SK-N-SH (cell line): ENCODE data around the gene FEZF1. TPM values are rescaled to one million over a fixed set of nuclear protein-coding genes. Genes with fewer than 3 reads are reported as not detected.

ENCODE experiments used
- CTCF ChIA-PET: fragments of 300-600, 350-600 bp; formaldehyde crosslinking; extraction: SDS; loops from one replicate; lab custom pipeline; 2021; lab: Yijun Ruan, JAX
- POLR2A ChIA-PET: fragments of 350-600 bp; sonication (Branson Sonifier 250); formaldehyde crosslinking; extraction: SDS; loops from one replicate; lab custom pipeline; 2020; ENCODE audit warnings: antibody characterized with exemption, inconsistent platforms; lab: Yijun Ruan, JAX
- DNase-seq: peaks from one replicate; pipeline ENCODE4 v3.0.0; 2012
- H2AFZ ChIP-seq: fragments of 200-600 bp; sonication (generic); 2 replicates; pipeline ENCODE4 v1.8.1; 2016; ENCODE audit warnings: antibody characterized with exemption, mild to moderate bottlenecking, low read depth
- H3F3A ChIP-seq: fragments of 200-600 bp; sonication (generic); replicated peaks from 2 replicates; pipeline ENCODE3; 2016; ENCODE audit warnings: antibody characterized with exemption, mild to moderate bottlenecking; ENCODE audit not compliant: insufficient read depth
- H3K27ac ChIP-seq, 2 experiments: fragments of 200-500 bp in 1 of 2; fragments of 200-600 bp in 1 of 2; sonication (Bioruptor generic) in 1 of 2; sonication (generic), shearing (Covaris generic) in 1 of 2; 2 replicates each; pipeline versions ENCODE4 v1.5.1 to v1.6.1; 2014 to 2016; ENCODE audit warnings: low read depth in 2 of 2, inconsistent platforms in 1 of 2, low read length in 1 of 2, mild to moderate bottlenecking in 1 of 2, mixed read lengths in 1 of 2
- H3K27me3 ChIP-seq: fragments of 200-600 bp; sonication (generic), shearing (Covaris generic); 2 replicates; pipeline ENCODE4 v1.6.1; 2016; ENCODE audit warnings: mixed run types; ENCODE audit not compliant: insufficient read depth
- H3K36me3 ChIP-seq, 2 experiments: fragments of 200-500 bp in 1 of 2; fragments of 200-600 bp in 1 of 2; sonication (Bioruptor generic) in 1 of 2; sonication (generic) in 1 of 2; replicated peaks in 1 of 2; 2 replicates each; pipeline versions ENCODE3 to v1.5.1; 2014 to 2016; ENCODE audit warnings: low read length in 1 of 2, mild to moderate bottlenecking in 1 of 2; ENCODE audit not compliant: insufficient read depth in 2 of 2, control insufficient read depth in 1 of 2
- H3K4me1 ChIP-seq, 2 experiments: fragments of 200-500 bp in 1 of 2; fragments of 200-600 bp in 1 of 2; sonication (Bioruptor generic) in 1 of 2; sonication (generic), shearing (Covaris generic) in 1 of 2; 2 replicates each; pipeline versions ENCODE4 v1.5.1 to v1.6.1; 2014 to 2016; ENCODE audit warnings: low read depth in 1 of 2, low read length in 1 of 2, mixed run types in 1 of 2; ENCODE audit not compliant: insufficient read depth in 2 of 2, control insufficient read depth in 1 of 2
- H3K4me2 ChIP-seq: fragments of 200-600 bp; sonication (generic), shearing (Covaris generic); 2 replicates; pipeline ENCODE4 v1.6.1; 2017; ENCODE audit warnings: mixed run types
- H3K4me3 ChIP-seq, 2 experiments: fragments of 200-500 bp in 1 of 2; fragments of 200-600 bp in 1 of 2; sonication (Bioruptor generic) in 1 of 2; sonication (generic), shearing (Covaris generic) in 1 of 2; 2 replicates each; pipeline versions ENCODE4 v1.5.1 to v1.8.1; 2014 to 2016; ENCODE audit warnings: low read depth in 2 of 2, inconsistent platforms in 1 of 2, low read length in 1 of 2, mild to moderate bottlenecking in 1 of 2, mixed read lengths in 1 of 2, moderate library complexity in 1 of 2
- H3K79me2 ChIP-seq: fragments of 200-600 bp; sonication (generic); 2 replicates; pipeline ENCODE4 v1.8.1; 2017; ENCODE audit warnings: mild to moderate bottlenecking; ENCODE audit not compliant: insufficient read depth
- H3K9ac ChIP-seq: fragments of 200-600 bp; sonication (generic); 2 replicates; pipeline ENCODE4 v1.6.1; 2017; ENCODE audit warnings: mixed run types
- H3K9me2 ChIP-seq: fragments of 200-600 bp; sonication (generic); 2 replicates; pipeline ENCODE4 v1.6.1; 2017; ENCODE audit warnings: mixed run types
- H3K9me3 ChIP-seq: fragments of 200-600 bp; sonication (generic); 2 replicates; pipeline ENCODE4 v1.6.1; 2017; ENCODE audit warnings: mixed run types, mild to moderate bottlenecking, moderate library complexity
- H4K20me1 ChIP-seq: fragments of 200-600 bp; sonication (generic); 2 replicates; pipeline ENCODE4 v1.6.1; 2017; ENCODE audit warnings: mild to moderate bottlenecking, mixed run types; ENCODE audit not compliant: insufficient read depth
- CHD2 ChIP-seq: fragments of 150-350 bp; IDR thresholded peaks from 2 replicates; pipeline ENCODE4 v1.6.1; 2018; ENCODE audit warnings: low read length; ENCODE audit not compliant: partially characterized antibody
- CTCF ChIP-seq: fragments of 200-600 bp; sonication (generic); IDR thresholded peaks from 2 replicates; pipeline ENCODE4 v1.6.1; 2017; ENCODE audit warnings: antibody characterized with exemption, mild to moderate bottlenecking, moderate library complexity
- ELF1 ChIP-seq: IDR thresholded peaks from 2 replicates; pipeline ENCODE4 v1.4.0; 2012
- EP300 ChIP-seq, 2 experiments: IDR thresholded peaks; 2 replicates each; pipeline versions ENCODE4 v1.4.0 to v1.6.1; 2012; ENCODE audit warnings: borderline replicate concordance in 1 of 2, low read depth in 1 of 2, low read length in 1 of 2
- EZH2phosphoT487 ChIP-seq: fragments of 200-600 bp; sonication (generic); IDR thresholded peaks from 2 replicates; pipeline ENCODE4 v1.6.1; 2017; ENCODE audit warnings: low read depth, mixed run types, mild to moderate bottlenecking, antibody characterized with exemption, moderate library complexity, borderline replicate concordance
- FOSL2 ChIP-seq: IDR thresholded peaks from 2 replicates; pipeline ENCODE4 v1.4.0; 2012; ENCODE audit warnings: low read depth, mild to moderate bottlenecking, moderate library complexity, borderline replicate concordance
- GABPA ChIP-seq: IDR thresholded peaks from 2 replicates; pipeline ENCODE4 v1.4.0; 2012; ENCODE audit warnings: low read depth, mild to moderate bottlenecking
- MXI1 ChIP-seq: IDR thresholded peaks from 2 replicates; pipeline ENCODE4 v1.6.1; 2012; ENCODE audit warnings: mild to moderate bottlenecking, low read depth, low read length, improper control_type of control experiment
- NFIC ChIP-seq: IDR thresholded peaks from 2 replicates; pipeline ENCODE4 v1.4.0; 2012; ENCODE audit warnings: borderline replicate concordance
- NRF1 ChIP-seq: IDR thresholded peaks from 2 replicates; pipeline ENCODE4 v1.6.1; 2012; ENCODE audit warnings: low read depth, mild to moderate bottlenecking, low read length
- POLR2AphosphoS5 ChIP-seq: IDR thresholded peaks from 2 replicates; pipeline ENCODE4 v1.6.1; 2012; ENCODE audit warnings: low read depth, low read length
- RXRA ChIP-seq: IDR thresholded peaks from 2 replicates; pipeline ENCODE4 v1.4.0; 2012; ENCODE audit warnings: low read depth, mild to moderate bottlenecking, borderline replicate concordance
- SIN3A ChIP-seq: IDR thresholded peaks from 2 replicates; pipeline ENCODE4 v1.6.1; 2012; ENCODE audit warnings: low read depth, mild to moderate bottlenecking, low read length, moderate library complexity, borderline replicate concordance
- SMC3 ChIP-seq: IDR thresholded peaks from 2 replicates; pipeline ENCODE4 v1.6.1; 2012; ENCODE audit warnings: low read depth, low read length, improper control_type of control experiment
- TEAD4 ChIP-seq: IDR thresholded peaks from 2 replicates; pipeline ENCODE4 v1.4.0; 2012; ENCODE audit warnings: mild to moderate bottlenecking, borderline replicate concordance; ENCODE audit not compliant: insufficient read depth
- WGBS: methylation state at CpG from one replicate; pipeline ENCODE4 v1.1.6; 2017; ENCODE audit warnings: low lambda C conversion rate; 5-methylcytosine and 5-hydroxymethylcytosine counted together
- polyA plus RNA-seq, 3 experiments: library from polyadenylated mRNA; depleted of rRNA; stranded (reverse); fragments of >200 nt; gene quantifications; 2 replicates each; pipeline ENCODE4 v1.2.3, GENCODE V29; 2012
- TF ChIP-seq, protein P1 (sequence below): IDR thresholded peaks from 2 replicates; pipeline ENCODE4 v1.4.0; 2012; ENCODE audit warnings: low read depth, borderline replicate concordance
- TF ChIP-seq, protein P2 (sequence below): IDR thresholded peaks from 2 replicates; pipeline ENCODE4; 2012

The FEZF1 gene
- polyA plus RNA-seq, 1 of the 3 experiments (the other 2 are of a cell fraction): not detected

DNA sequence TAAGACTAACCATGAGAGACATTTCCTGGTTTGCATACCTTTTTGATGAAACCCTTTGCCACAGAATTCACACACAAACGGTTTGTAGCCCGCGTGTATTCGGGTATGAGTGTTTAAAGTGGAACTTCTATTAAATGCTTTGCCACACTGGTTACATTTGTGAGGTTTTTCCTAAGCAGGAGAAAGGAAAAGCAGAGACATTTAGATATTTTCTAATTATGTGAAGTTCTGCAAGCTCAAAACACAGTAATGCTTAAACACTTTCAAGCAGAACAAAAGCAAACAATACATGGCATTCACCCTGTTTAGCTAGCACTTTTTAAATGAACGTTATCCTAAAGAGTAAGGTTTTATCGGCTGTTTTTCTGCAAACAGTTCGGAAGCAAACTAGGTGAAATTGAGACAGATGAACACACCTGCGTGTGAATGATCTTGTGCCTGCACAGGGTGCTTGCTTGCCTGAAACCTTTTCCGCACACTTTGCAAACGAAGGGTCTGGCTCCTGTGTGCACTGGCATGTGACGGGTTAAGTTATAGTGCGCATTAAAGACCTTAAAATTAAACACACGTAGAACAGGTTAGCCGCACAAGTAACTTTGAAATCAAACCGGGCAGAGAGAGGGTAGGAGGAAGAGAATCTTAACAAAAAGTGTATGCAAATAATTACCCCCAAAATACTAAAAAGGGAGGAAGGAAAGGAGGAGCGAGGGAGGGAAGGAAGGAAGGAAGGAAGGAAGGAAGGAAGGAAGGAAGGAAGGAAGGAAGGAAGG, 1.6 kb downstream of the FEZF1 start:
- CTCF ChIA-PET: no interaction called here

GRCh38 chr7:122301858-122302760, 2.4 kb downstream of the FEZF1 start:
- no peak for TF ChIP-seq NFIC
- TF ChIP-seq, protein P1, sequence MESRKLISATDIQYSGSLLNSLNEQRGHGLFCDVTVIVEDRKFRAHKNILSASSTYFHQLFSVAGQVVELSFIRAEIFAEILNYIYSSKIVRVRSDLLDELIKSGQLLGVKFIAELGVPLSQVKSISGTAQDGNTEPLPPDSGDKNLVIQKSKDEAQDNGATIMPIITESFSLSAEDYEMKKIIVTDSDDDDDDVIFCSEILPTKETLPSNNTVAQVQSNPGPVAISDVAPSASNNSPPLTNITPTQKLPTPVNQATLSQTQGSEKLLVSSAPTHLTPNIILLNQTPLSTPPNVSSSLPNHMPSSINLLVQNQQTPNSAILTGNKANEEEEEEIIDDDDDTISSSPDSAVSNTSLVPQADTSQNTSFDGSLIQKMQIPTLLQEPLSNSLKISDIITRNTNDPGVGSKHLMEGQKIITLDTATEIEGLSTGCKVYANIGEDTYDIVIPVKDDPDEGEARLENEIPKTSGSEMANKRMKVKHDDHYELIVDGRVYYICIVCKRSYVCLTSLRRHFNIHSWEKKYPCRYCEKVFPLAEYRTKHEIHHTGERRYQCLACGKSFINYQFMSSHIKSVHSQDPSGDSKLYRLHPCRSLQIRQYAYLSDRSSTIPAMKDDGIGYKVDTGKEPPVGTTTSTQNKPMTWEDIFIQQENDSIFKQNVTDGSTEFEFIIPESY: no peak
- TF ChIP-seq SMC3: no peak
- no peak for TF ChIP-seq CHD2
- no peak for TF ChIP-seq ELF1
- no peak for TF ChIP-seq POLR2AphosphoS5
- TF ChIP-seq RXRA: no peak
- no peak for TF ChIP-seq TEAD4
- no peak for TF ChIP-seq CTCF
- TF ChIP-seq SIN3A: no peak
- no peak for TF ChIP-seq EP300 (IDR thresholded peaks at IDR 0.05; ENCODE audit: borderline replicate concordance in 1 of 2, low read depth in 1 of 2, low read length in 1 of 2)
- POLR2A ChIA-PET: no interaction called here
- H3K9me3 ChIP-seq: no peaks in the 10 kb centered on the region
- CTCF ChIA-PET: no interaction called here
- no peak overlapping the region for H2AFZ ChIP-seq
- H3K9me2 ChIP-seq: no peaks in the 10 kb centered on the region
- no peaks in the 10 kb centered on the region for H4K20me1 ChIP-seq
- 2% methylated on average over 17 of the region's 35 CpGs for WGBS
- no peak overlapping the region for H3K9ac ChIP-seq
- peak; percentile 39 for DNase-seq
- no peaks in the 10 kb centered on the region for H3F3A ChIP-seq
- no peak overlapping the region for H3K27ac ChIP-seq
- H3K27me3 ChIP-seq: peaks cover 82% of the 10 kb centered on the region
- no peaks in the 10 kb centered on the region for H3K36me3 ChIP-seq
- no peaks in the 10 kb centered on the region for H3K79me2 ChIP-seq
- no peaks in the 10 kb centered on the region for H3K4me1 ChIP-seq
- H3K4me2 ChIP-seq: no peak overlapping the region
- H3K4me3 ChIP-seq: no peak overlapping the region

More for the DNA sequence above, 1.6 kb downstream of the FEZF1 start:
- Histone ChIP-seq H2AFZ (no peak overlapping the region), H3K9ac (no peak overlapping the region), H3K36me3 (no peaks in the 10 kb centered on the region), H3K4me3 (no peak overlapping the region), H3K79me2 (no peaks in the 10 kb centered on the region)
- DNase-seq: no peak
- 4% methylated on average over 16 of the region's 16 CpGs for WGBS
- TF ChIP-seq, protein P2, sequence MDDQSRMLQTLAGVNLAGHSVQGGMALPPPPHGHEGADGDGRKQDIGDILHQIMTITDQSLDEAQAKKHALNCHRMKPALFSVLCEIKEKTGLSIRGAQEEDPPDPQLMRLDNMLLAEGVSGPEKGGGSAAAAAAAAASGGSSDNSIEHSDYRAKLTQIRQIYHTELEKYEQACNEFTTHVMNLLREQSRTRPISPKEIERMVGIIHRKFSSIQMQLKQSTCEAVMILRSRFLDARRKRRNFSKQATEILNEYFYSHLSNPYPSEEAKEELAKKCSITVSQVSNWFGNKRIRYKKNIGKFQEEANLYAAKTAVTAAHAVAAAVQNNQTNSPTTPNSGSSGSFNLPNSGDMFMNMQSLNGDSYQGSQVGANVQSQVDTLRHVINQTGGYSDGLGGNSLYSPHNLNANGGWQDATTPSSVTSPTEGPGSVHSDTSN: no peak
- TF ChIP-seq NRF1 (no peak), EP300 (IDR thresholded peaks at IDR 0.05; ENCODE audit: borderline replicate concordance in 1 of 2, low read depth in 1 of 2, low read length in 1 of 2) (no peak), MXI1 (no peak), EZH2phosphoT487 (0 out of 2 replicates have a peak, but pooled peaks have one; percentile 61), FOSL2 (no peak), GABPA (no peak)
- TF ChIP-seq, all 33 proteins: peak for 1
- Histone ChIP-seq H3K27me3 (peaks cover 89% of the 10 kb centered on the region), H4K20me1 (no peaks in the 10 kb centered on the region), H3K4me2 (no peak overlapping the region), H3K9me2 (no peaks in the 10 kb centered on the region), H3K9me3 (no peaks in the 10 kb centered on the region), H3F3A (no peaks in the 10 kb centered on the region), H3K4me1 (no peaks in the 10 kb centered on the region), H3K27ac (no peak overlapping the region)
- POLR2A ChIA-PET: no interaction called here
